Activated CD4-positive, alpha-beta memory T cell treated with anti-CD3 and anti-CD28 coated beads for 36 hours (primary cell): ENCODE data around the gene OR52W1. TPM values are rescaled to one million over a fixed set of nuclear protein-coding genes. Genes with fewer than 3 reads are reported as not detected.
A peak's percentile ranks its signal among the peaks of the same experiment; 100 is the strongest.

ENCODE experiments used
- CTCF ChIA-PET: fragments of 350-600 bp; sonication (Branson Sonifier 250); formaldehyde crosslinking; loops from one replicate; lab custom pipeline; 2021; ENCODE audit warnings: antibody characterized with exemption, inconsistent platforms; lab: Charles Lee
- POLR2A ChIA-PET: fragments of 350-600 bp; sonication (Branson Sonifier 250); formaldehyde crosslinking; loops from one replicate; lab custom pipeline; 2021; ENCODE audit warnings: antibody characterized with exemption; lab: Charles Lee
- DNase-seq: peaks from one replicate; pipeline ENCODE4 v3.0.0-alpha.2; 2020
- H3K27ac Mint-ChIP-seq: one replicate; pipeline ENCODE4 v1.8.0; 2021; ENCODE audit warnings: mixed read lengths
- H3K27me3 Mint-ChIP-seq: one replicate; pipeline ENCODE4 v1.8.0; 2021; ENCODE audit warnings: mixed read lengths
- H3K36me3 Mint-ChIP-seq: one replicate; pipeline ENCODE4 v1.8.0; 2021; ENCODE audit warnings: mixed read lengths
- H3K4me1 Mint-ChIP-seq: one replicate; pipeline ENCODE4 v1.8.0; 2021; ENCODE audit warnings: low read depth, mixed read lengths
- H3K4me3 Mint-ChIP-seq: one replicate; pipeline ENCODE4 v1.8.0; 2021; ENCODE audit warnings: mild to moderate bottlenecking, mixed read lengths
- H3K9me3 Mint-ChIP-seq: one replicate; pipeline ENCODE4 v1.8.0; 2021; ENCODE audit warnings: mixed read lengths
- intact Hi-C: fragments of 100-400 bp; cut with micrococcal nuclease; formaldehyde crosslinking; loops from one replicate; pipeline ENCODE4 v1.15.1; 2023
- total RNA-seq, 2 experiments: library from RNA; stranded (reverse); gene quantifications; one replicate each; pipeline ENCODE4 v1.2.3, GENCODE V29; 2021

The OR52W1 gene
- total RNA-seq, 2 experiments from 2014 or later: not detected

- Mint-ChIP-seq H3K9me3 (no peaks in the 10 kb centered on the region), H3K4me1 (peaks cover 16% of the 10 kb centered on the region), H3K4me3 (no peak overlapping the region), H3K27me3 (no peaks in the 10 kb centered on the region), H3K36me3 (peaks cover 11% of the 10 kb centered on the region), H3K27ac (no peak overlapping the region)
- no peak for DNase-seq
- ChIA-PET CTCF (interaction anchor here (1.4 kb wide), 1 partner anchor 27 kb away, joined by 5 read pairs; no protein-coding TSS in a partner anchor), POLR2A (no interaction called here)
- intact Hi-C loops: no loop called here
Measured at GRCh38 chr11:6224421-6224820, 25.4 kb downstream of the OR52W1 start.

- no peaks in the 10 kb centered on the region for H3K27me3 Mint-ChIP-seq
- no peaks in the 10 kb centered on the region for H3K9me3 Mint-ChIP-seq
- POLR2A ChIA-PET: no interaction called here
- CTCF ChIA-PET: interaction anchor here (1.4 kb wide), 1 partner anchor 26 kb away, joined by 5 read pairs; no protein-coding TSS in a partner anchor
- intact Hi-C loops: no loop called here
- H3K36me3 Mint-ChIP-seq: peaks cover 11% of the 10 kb centered on the region
- no peak overlapping the region for H3K27ac Mint-ChIP-seq
- no peak overlapping the region for H3K4me3 Mint-ChIP-seq
- peaks cover 18% of the 10 kb centered on the region for H3K4me1 Mint-ChIP-seq
- no peak for DNase-seq
Measured at GRCh38 chr11:6225024-6225423, 26.0 kb downstream of the OR52W1 start.

DNA sequence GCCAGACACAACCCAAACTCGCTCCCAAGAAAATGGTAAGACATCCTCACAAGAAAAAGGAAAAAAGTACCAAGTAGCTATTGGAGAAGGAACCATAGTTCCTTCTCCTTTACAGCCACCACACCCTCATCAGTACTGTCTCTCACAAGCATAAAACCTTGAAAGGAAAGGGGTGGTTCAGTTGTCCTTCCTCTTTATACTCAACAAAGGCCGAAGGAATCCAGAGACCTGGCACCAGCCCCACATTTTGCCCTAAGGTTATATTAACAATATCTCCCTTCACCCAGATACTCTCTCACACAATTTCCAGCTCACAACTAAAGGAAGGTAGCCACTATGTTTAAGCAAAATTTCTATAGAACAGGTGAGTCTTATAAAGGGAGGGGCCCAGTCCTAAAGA, 26.9 kb downstream of the OR52W1 start:
- Mint-ChIP-seq H3K36me3 (peaks cover 11% of the 10 kb centered on the region), H3K27me3 (no peaks in the 10 kb centered on the region), H3K4me1 (peaks cover 26% of the 10 kb centered on the region), H3K4me3 (no peak overlapping the region), H3K9me3 (no peaks in the 10 kb centered on the region), H3K27ac (no peak overlapping the region)
- POLR2A ChIA-PET: no interaction called here
- CTCF ChIA-PET: interaction anchor here (0.9 kb wide), 1 partner anchor 26 kb away, joined by 4 read pairs; no protein-coding TSS in a partner anchor
- no peak for DNase-seq
- intact Hi-C loops: no loop called here

GRCh38 chr11:6228520-6228919, 29.5 kb downstream of the OR52W1 start:
- DNase-seq: no peak
- Mint-ChIP-seq H3K9me3 (no peaks in the 10 kb centered on the region), H3K27me3 (no peaks in the 10 kb centered on the region), H3K4me3 (no peak overlapping the region), H3K36me3 (peaks cover 5% of the 10 kb centered on the region), H3K27ac (no peak overlapping the region), H3K4me1 (peaks cover 41% of the 10 kb centered on the region)
- ChIA-PET CTCF (interaction anchor here (0.7 to 1.0 kb wide), 2 partner anchors 19 to 22 kb away, joined by 3 to 4 read pairs; no protein-coding TSS in a partner anchor), POLR2A (no interaction called here)
- intact Hi-C loops: no loop called here

DNA sequence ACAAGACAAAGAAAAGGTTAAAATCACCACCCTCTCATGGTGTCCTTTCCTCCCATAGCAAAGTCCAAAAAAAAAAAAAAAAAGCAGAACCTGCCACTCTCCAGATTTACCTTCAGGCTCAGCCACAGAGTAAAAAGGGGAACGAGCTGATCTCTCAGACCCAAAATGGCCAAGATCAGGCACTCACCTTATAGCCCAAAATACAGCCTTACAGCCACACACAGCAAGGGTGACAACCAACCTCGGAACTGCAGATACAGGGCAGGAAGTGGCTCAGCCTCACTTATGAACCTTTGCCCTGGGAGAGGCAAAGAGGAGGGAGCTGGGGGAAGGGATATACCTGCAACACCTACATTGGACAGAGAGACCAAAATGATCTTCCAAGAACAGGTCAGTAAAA, 30.9 kb downstream of the OR52W1 start:
- no peaks in the 10 kb centered on the region for H3K9me3 Mint-ChIP-seq
- no peak overlapping the region for H3K4me3 Mint-ChIP-seq
- ChIA-PET POLR2A (no interaction called here), CTCF (no interaction called here)
- H3K4me1 Mint-ChIP-seq: peaks cover 48% of the 10 kb centered on the region
- H3K27ac Mint-ChIP-seq: no peak overlapping the region
- peak; percentile 29 for DNase-seq
- no peaks in the 10 kb centered on the region for H3K27me3 Mint-ChIP-seq
- intact Hi-C loops: loop anchor here (5.0 to 10.0 kb wide), 3 partner anchors 517 to 1625 kb away; partner anchors contain the start of genes TRIM22, TRIM5 and TRIM68
- peaks cover 5% of the 10 kb centered on the region for H3K36me3 Mint-ChIP-seq

DNA sequence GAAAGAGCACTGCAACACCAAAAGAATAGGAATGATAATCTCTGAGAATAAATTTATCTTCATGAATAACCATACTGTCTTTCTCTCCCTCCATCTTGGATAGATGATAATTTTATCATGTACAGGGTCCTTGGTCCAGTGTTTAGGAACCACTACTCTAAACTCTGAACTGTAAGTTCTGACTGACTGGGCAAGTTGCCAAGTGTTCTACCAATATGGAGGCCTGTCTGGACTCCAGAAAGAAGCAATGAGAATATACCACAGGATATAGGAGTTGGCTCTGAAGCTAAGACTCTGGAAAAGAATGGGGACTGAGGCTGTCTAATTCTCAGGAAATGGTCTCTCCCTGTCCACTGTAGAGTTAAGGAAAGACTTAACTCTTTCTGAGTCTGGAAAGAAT, 33.9 kb downstream of the OR52W1 start:
- ChIA-PET CTCF (interaction anchor here (2.5 kb wide), 1 partner anchor 18 kb away, joined by 10 read pairs; no protein-coding TSS in a partner anchor), POLR2A (no interaction called here)
- peak overlapping the region; percentile 25 for H3K4me3 Mint-ChIP-seq
- no peaks in the 10 kb centered on the region for H3K27me3 Mint-ChIP-seq
- no peaks in the 10 kb centered on the region for H3K9me3 Mint-ChIP-seq
- peaks cover 41% of the 10 kb centered on the region for H3K4me1 Mint-ChIP-seq
- intact Hi-C loops: loop anchor here (5.0 to 10.0 kb wide), 3 partner anchors 514 to 1628 kb away; partner anchors contain the start of genes TRIM22, TRIM5 and TRIM68
- H3K36me3 Mint-ChIP-seq: peaks cover 3% of the 10 kb centered on the region
- H3K27ac Mint-ChIP-seq: no peak overlapping the region
- DNase-seq: no peak

DNA sequence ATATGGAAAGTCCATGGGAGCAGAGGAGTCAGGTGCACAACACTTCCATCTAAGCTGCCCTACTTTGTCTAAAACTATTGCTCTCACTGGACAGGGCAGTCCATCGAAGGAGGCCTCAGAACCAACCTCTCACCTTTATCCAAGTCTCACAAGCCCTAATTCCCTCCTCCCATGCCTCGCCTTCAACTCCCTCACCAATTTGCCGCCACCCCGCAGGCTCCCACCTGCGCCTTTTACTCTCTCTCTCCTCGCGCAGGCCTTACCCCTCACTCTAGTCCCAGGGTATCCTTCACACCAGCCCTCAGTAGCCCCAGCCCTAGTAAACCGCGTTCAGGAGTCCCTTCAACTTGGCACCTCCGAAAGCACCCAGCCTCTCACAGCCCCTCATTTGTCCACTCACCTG, 35.0 kb downstream of the OR52W1 start:
- H3K9me3 Mint-ChIP-seq: no peaks in the 10 kb centered on the region
- H3K4me1 Mint-ChIP-seq: peaks cover 41% of the 10 kb centered on the region
- POLR2A ChIA-PET: interaction anchor here (0.9 kb wide), 1 partner anchor 27 kb away, joined by 3 read pairs; no protein-coding TSS in a partner anchor
- H3K27ac Mint-ChIP-seq: peak overlapping the region; percentile 91
- intact Hi-C loops: loop anchor here (1.0 to 10.0 kb wide), 10 partner anchors 25 to 1629 kb away; partner anchors contain the start of genes APBB1, ARFIP2, CCKBR and MRPL17
- no peaks in the 10 kb centered on the region for H3K27me3 Mint-ChIP-seq
- DNase-seq: no peak
- peaks cover 3% of the 10 kb centered on the region for H3K36me3 Mint-ChIP-seq
- CTCF ChIA-PET: interaction anchor here (0.9 to 2.5 kb wide), 3 partner anchors 16 to 129 kb away, joined by 4 to 10 read pairs (median 4); no protein-coding TSS in a partner anchor
- peak overlapping the region; percentile 97 for H3K4me3 Mint-ChIP-seq

- Mint-ChIP-seq H3K4me3 (peak within 1 kb of the TSS; percentile 97), H3K4me1 (peaks cover 38% of the 10 kb centered on the region), H3K27ac (peak within 1 kb of the TSS; percentile 91), H3K9me3 (no peaks in the 10 kb centered on the region), H3K36me3 (no peaks in the 10 kb centered on the region), H3K27me3 (no peaks in the 10 kb centered on the region)
- intact Hi-C loops: loop anchor here (1.0 to 10.0 kb wide), 12 partner anchors 25 to 1630 kb away; partner anchors contain the start of genes APBB1, ARFIP2, CCKBR and MRPL17
- peak; percentile 100 for DNase-seq
- ChIA-PET POLR2A (interaction anchor here (0.9 to 1.6 kb wide), 3 partner anchors 18 to 86 kb away, joined by 3 to 6 read pairs (median 3); partner anchors contain the start of gene CAVIN3), CTCF (interaction anchor here (0.9 to 4.8 kb wide), 4 partner anchors 16 to 129 kb away, joined by 4 to 35 read pairs (median 7); no protein-coding TSS in a partner anchor)
Measured at GRCh38 chr11:6234387-6235107, 35.5 kb downstream of the OR52W1 start, which contains the start of gene FHIP1B. TSS of gene FHIP1B (minus strand) at chr11:6234636. CDS start at chr11:6224516, 10,120 bp downstream.

GRCh38 chr11:6237266-6237665, 38.2 kb downstream of the OR52W1 start:
- DNase-seq: no peak
- ChIA-PET POLR2A (interaction anchor here (0.6 kb wide), 1 partner anchor 70 kb away, joined by 4 read pairs; no protein-coding TSS in a partner anchor), CTCF (interaction anchor here (0.7 to 4.8 kb wide), 5 partner anchors 14 to 126 kb away, joined by 3 to 35 read pairs (median 3); no protein-coding TSS in a partner anchor)
- peaks cover 17% of the 10 kb centered on the region for H3K4me1 Mint-ChIP-seq
- no peaks in the 10 kb centered on the region for H3K9me3 Mint-ChIP-seq
- H3K4me3 Mint-ChIP-seq: no peak overlapping the region
- intact Hi-C loops: loop anchor here (5.0 to 10.0 kb wide), 4 partner anchors 375 to 1632 kb away; partner anchors contain the start of genes TAF10, TRIM22, TRIM5 and TRIM68
- no peaks in the 10 kb centered on the region for H3K36me3 Mint-ChIP-seq
- H3K27me3 Mint-ChIP-seq: peaks cover 5% of the 10 kb centered on the region
- no peak overlapping the region for H3K27ac Mint-ChIP-seq

- H3K27me3 Mint-ChIP-seq: peaks cover 5% of the 10 kb centered on the region
Measured at GRCh38 chr11:6237761-6238302, 38.8 kb downstream of the OR52W1 start.

DNA sequence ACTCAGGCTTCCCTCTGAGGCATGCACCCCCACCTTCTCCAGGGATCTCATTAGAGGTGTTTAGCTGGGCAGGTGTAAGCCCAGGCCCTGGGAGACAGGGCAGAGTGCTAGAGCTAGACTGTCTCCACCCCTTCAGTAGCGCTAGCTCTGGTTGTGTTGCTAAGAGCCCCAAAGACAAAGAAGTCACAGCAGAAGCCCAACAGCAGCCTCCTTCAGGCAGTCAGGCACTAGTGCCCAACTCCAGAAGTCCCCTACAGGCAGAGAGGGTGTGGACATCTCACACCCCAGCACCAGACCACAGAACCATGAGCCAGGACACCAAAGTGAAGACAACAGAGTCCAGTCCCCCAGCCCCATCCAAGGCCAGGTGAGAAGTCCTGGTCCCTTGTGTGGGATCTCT, 39.9 kb downstream of the OR52W1 start, which contains the start of gene CNGA4:
CNGA4 (plus strand) TSS at position 188 of the 400 bp plus-strand sequence; CDS start at position 306, 118 bp downstream.
- no peak for DNase-seq
- Mint-ChIP-seq H3K36me3 (no peaks in the 10 kb centered on the region), H3K4me3 (no peak within 1 kb of the TSS), H3K4me1 (peaks cover 8% of the 10 kb centered on the region), H3K27me3 (peaks cover 12% of the 10 kb centered on the region), H3K27ac (no peak within 1 kb of the TSS), H3K9me3 (no peaks in the 10 kb centered on the region)
- intact Hi-C loops: loop anchor here (5.0 to 10.0 kb wide), 4 partner anchors 373 to 1634 kb away; partner anchors contain the start of genes TAF10, TRIM22, TRIM5 and TRIM68
- POLR2A ChIA-PET: no interaction called here
- CTCF ChIA-PET: interaction anchor here (0.6 to 4.8 kb wide), 3 partner anchors 12 to 124 kb away, joined by 3 to 35 read pairs (median 12); no protein-coding TSS in a partner anchor

More at GRCh38 chr11:6237761-6238302, 38.8 kb downstream of the OR52W1 start:
- Mint-ChIP-seq H3K4me1 (peaks cover 15% of the 10 kb centered on the region), H3K36me3 (no peaks in the 10 kb centered on the region), H3K4me3 (no peak overlapping the region), H3K27ac (no peak overlapping the region), H3K9me3 (no peaks in the 10 kb centered on the region)
- ChIA-PET POLR2A (interaction anchor here (0.6 kb wide), 1 partner anchor 70 kb away, joined by 4 read pairs; no protein-coding TSS in a partner anchor), CTCF (interaction anchor here (2.9 to 4.8 kb wide), 2 partner anchors 13 to 125 kb away, joined by 12 to 35 read pairs; no protein-coding TSS in a partner anchor)
- intact Hi-C loops: loop anchor here (5.0 to 10.0 kb wide), 4 partner anchors 374 to 1633 kb away; partner anchors contain the start of genes TAF10, TRIM22, TRIM5 and TRIM68
- no peak for DNase-seq
